Inflammatory macrophage treated with lipopolysaccharide for 4 hours (primary cell): ENCODE measurements around the gene USP37.

Experiments used
- DNase-seq: peaks from one replicate; pipeline ENCODE4 v3.0.0-alpha.2; 2020

Gene USP37

DNA sequence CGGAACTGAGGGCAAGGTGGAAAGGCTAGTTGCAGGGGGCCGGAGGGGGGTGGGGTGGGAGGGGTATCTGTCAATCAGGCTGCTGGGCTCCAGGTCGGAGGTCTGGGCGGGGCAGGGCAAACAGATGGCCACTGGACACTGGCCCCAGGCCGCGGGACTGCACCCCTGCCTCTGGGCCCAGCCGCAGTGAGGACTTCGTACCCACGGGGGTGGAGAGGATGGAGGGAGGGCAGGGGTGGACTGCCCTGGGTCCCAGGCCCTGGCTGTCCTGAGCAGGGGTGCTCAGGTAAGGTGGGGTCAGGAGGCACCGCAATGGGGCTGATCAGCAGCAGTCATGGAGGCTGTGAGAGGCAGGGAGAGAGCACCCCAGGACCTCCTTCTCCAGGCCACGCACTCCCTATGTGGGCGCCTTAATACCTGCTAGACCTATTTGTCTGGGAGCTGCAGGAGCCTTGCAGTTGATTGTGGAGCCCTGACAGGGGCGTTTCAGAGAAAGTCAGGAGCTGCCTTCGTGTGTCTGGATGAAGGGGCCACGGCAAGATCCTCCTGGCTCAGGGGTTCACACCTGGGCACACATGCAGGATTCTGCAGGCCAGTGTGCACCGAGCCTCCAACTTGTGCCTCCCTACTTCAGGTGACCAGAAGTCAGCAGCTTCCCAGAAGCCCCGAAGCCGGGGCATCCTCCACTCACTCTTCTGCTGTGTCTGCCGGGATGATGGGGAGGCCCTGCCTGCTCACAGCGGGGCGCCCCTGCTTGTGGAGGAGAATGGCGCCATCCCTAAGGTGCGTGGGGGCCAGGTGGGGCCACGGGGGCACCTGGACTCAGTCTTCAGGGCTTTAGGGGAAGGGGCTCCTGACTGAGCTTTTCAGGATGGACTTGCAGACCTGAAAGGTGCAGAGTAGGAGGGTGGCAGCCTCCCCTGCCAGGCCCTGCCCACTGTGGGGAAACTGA lies 166.9 kb downstream of the USP37 start:
- no peak for DNase-seq
